ENCODE data around the gene AURKB.

GRCh38 chr17:8190506-8190905 is 19.9 kb downstream of the AURKB start:
- TF ChIP-seq, protein P1, sequence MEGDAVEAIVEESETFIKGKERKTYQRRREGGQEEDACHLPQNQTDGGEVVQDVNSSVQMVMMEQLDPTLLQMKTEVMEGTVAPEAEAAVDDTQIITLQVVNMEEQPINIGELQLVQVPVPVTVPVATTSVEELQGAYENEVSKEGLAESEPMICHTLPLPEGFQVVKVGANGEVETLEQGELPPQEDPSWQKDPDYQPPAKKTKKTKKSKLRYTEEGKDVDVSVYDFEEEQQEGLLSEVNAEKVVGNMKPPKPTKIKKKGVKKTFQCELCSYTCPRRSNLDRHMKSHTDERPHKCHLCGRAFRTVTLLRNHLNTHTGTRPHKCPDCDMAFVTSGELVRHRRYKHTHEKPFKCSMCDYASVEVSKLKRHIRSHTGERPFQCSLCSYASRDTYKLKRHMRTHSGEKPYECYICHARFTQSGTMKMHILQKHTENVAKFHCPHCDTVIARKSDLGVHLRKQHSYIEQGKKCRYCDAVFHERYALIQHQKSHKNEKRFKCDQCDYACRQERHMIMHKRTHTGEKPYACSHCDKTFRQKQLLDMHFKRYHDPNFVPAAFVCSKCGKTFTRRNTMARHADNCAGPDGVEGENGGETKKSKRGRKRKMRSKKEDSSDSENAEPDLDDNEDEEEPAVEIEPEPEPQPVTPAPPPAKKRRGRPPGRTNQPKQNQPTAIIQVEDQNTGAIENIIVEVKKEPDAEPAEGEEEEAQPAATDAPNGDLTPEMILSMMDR (conservative IDR thresholded peaks at IDR 0.05 in 1 of 2, IDR thresholded peaks at IDR 0.05 in 1 of 2; ENCODE audit: extremely low read depth in 1 of 2, insufficient read depth in 1 of 2, low read depth in 1 of 2, low read length in 2 of 2), result no peak
- TF ChIP-seq EZH2 (IDR thresholded peaks at IDR 0.05; ENCODE audit: borderline replicate concordance, low read length), result no peak
